Measurements from ENCODE around the gene RNF169.

GRCh38 chr11:74837191-74837590 is 88.5 kb downstream of the RNF169 start:
- no peak for TF ChIP-seq CTCF (IDR thresholded peaks at IDR 0.05; ENCODE audit: insufficient read depth, low read length, poor library complexity, severe bottlenecking)
- no peak for TF ChIP-seq EZH2phosphoT487 (conservative IDR thresholded peaks at IDR 0.05; ENCODE audit: low read length)

Measured in SU-DHL-6 (cell line).